HG03280 (cell line): ENCODE data around the gene AP1S3.
"Not testable (repeated sequence)": the region's sequence is repeated elsewhere in the genome, so short reads cannot be mapped to it uniquely, and the experiment has no call there.

Experiments used
- ATAC-seq: cut with Tn5 transposase; IDR thresholded peaks from one replicate; pipeline ENCODE4 v1.9.1; 2021; ENCODE audit warnings: mild to moderate bottlenecking, moderate library complexity; ENCODE audit not compliant: unreplicated experiment

AP1S3 gene

DNA sequence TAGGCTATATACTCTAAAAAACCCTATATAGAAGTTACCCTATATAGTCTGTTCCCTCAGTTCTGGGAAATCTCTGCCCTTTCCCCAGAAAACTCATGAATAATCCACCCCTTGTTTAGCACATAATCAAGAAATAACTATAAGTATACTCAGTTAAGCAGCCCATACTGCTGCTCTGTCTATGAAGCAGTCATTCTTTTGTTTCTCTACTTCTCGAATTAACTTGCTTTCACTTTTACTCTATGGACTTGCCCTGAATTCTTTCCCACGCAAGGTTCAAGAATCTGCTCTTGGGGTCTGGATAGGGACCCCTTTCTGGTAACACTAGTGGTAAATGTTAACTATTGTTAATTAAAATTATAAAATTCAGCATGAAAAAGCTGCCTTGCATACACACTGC, 17.4 kb upstream of the AP1S3 start:
- ATAC-seq = peak; percentile 45

DNA sequence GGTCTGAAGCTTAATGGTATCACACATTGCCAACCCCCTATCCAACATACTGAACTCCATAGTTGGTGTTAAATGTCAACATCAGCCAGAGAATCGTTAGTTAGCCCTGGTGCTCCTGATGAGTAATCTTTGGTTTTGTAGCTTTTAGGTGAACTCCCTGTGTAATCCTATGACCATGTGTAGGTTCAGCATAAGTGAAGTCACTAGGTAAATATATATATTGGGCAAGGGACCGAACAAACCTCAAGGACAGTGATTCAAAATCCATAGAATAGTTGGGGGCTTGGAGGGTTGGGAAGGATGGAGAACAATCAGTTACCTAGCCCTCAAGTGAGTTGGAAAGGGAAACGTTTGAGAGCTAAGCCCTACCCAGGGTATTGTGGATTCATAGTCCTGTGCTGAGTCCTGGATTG, 16.0 kb upstream of the AP1S3 start:
- ATAC-seq = no peak

DNA sequence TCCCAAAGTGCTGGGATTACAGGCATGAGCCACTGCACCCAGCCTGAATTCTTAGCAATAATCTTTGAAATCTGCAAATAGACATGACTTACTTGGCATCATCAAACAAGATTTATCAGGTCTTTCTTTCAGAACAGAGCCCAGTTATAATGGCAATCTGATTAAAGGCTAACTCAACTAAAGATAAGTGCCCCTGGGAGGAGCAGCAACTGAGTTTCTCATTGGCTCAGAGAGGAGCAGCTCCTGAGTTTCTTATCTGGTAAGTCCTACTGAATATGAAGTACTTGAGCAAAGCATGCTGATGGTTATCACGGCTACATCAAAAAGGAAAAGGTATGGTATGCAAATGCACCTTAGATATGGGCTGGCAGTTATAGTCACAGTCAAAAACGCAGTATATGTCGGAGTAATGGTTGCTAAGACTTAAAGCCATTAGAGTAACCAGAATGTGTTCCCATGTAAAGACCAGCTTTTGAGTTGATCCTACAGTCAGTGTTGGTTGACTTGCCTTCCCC, 15.0 kb upstream of the AP1S3 start:
- ATAC-seq = no peak

DNA sequence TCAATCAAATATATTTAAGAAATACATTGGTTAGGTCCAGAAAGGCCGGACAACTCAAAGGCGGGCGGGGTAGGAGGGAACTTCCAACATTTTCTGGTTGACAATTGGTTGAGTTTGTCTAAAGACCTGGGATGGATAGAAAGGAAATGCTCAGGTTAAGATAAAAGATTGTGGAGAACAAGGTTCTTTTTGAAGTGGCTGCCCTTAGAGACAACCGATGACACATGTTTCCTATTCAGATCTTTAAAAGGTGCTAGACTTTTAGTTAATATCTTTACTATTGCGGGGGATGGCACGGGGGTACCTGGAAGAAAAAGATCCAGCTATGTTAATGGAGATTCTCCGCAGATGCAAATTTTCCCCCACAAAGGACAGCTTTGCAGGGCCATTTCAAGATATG, 10.0 kb upstream of the AP1S3 start:
- ATAC-seq = no peak

DNA sequence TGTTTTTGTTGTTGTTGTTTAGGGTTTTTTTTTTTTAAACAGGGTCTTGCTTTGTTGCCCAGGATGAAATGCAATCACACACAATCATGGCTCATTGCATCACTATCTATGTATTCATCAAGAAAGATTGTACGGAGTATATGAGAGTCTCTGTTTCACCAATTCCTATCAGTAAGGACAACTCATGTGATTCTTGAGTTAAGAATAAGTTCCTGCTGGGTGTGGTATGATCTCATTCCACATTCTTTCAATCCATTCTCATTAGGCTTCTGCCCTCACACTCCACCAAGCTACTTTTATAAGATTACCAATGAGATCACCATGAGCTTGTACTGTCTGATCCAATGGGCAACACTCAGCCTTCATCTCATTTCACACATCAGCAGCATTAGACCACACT, 9.1 kb upstream of the AP1S3 start:
- no peak for ATAC-seq

DNA sequence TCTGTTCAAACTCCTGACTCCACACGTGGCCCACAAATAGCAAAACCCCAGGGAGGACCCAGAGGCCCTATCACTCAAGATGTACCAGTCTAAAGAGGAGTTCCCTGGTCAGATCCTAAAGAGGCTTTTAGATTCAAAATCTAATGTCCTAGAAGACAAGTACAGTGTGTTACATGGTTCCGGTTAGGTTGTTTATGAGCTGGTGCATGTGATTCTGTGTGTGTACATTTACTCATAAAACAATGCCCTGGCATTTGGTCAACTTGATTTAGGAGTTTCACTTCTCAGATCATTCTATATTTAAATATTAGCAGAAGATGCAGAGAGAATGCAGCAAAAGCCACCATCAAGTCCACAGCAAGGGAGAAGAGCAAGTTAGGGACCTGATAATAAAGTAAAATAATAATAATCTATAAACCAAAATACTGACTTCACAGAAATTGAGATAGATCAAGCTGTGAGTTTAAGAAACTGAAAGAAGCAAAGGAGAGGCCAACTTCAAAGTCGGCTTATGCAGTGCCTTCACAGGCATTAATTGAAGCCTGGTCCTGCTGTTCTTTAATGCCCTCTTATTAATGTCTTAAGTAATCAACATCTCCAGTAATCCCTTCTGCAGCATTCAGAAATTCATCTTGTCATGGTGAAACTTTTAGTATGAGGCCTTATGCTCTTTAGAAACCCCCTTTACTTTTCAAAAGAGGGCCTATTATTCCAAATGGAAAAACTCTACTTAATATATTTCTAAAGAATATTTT, 4.2 kb upstream of the AP1S3 start:
- ATAC-seq = no peak

DNA sequence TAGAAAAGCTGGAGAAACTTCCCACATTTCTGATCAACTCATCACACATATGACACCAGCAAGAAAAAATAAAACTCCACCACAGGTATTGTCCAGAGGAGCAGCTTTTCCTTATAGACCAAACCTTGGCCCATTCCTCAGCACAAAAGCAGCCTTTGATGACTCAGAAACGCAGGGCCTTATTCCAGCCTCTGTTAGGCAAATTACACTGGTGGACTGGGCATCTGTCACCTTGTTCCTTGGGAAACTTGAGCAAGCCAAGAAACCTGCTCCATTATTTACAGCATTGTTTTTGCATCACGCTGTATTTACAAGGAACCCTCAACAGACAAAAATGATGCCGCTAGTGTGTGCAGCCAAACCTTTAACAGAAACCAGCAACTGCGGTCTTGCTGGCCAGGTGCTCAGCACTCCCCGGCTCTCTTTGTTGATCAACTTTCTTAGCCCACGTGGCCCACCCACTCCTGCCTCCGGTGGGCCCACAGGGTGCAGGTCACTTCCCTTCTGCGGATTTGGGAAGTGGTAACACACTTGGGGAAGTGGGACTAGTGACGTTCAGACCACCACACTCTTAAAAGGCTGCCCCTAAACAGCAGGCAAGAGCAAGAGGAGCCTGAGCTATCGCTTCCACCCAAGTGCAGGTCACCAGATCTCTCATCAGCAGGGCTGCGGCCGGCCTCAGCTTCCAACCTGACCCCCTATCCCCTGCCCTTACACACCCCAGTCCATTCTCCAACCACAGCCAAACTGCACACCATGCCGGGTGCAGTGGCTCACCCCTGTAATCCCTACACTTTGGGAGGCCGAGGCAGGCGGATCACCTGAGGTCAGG, 1.5 kb downstream of the AP1S3 start:
- ATAC-seq = peak; percentile 49

DNA sequence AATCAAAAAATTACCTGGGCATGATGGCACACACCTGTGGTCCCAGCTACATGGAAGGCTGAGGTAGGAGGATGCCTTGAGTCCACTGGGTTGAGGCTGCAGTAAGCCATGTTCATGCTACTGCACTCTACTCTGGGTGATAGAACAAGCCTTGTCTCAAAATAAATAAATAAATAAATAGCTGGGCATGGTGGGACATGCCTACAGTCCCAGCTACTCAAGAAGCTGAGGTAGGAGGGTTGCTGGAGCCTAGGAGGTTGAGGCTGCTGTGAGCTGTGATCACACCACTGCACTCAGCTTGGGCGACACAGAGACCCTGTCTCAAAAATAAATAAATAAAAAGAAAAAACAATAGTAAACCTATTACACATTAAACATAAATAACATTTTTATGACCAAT, 3.0 kb downstream of the AP1S3 start:
- ATAC-seq = no peak

DNA sequence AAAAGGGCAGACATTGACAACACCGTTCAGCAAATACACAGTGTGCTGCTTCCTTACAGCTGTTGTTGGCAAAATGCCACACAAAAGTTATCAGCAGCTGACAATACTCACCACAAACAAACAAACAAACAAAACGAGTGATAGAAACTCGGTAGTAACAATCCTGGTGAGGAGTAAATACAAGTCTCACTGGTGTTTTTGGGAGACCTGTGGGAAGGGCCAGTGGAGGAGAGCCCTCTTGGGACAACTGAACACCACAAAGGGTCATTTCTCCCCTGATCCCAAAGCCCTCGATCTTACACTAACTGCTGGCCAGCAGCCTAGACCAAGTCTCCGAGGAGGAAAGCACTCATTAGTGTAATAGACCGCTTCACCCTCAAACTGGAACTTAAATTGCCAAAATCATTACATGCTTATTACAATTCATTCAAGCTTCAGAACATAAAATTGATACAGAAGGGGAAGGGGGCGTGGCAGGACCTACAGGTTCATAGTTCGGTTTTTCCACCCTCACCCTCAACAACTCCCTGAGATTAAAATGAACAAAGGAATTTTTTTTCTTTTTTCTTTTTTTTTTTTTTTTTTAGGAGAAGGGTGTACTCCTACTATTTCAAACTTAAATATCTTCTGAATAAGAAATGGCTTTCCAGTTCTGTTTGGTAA, 5.0 kb downstream of the AP1S3 start:
- ATAC-seq = no peak

DNA sequence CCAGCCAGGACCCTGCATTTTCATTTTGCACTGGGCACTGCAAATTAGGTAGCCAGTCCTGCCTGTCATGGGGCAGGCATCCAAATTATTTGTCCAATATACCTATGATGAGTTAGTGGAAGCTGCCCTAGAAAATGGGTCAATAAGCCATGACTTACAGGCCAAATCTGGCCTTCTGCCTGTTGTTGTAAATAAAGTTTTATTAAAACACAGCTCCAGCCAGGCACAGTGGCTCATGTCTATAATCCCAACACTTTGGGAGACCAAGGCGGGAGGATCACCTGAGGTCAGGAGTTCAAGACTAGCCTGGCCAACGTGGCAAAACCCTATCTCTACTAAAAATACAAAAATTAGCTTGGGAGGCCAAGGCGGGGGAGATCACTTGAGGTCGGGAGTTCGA, 8.3 kb downstream of the AP1S3 start:
- no peak for ATAC-seq

DNA sequence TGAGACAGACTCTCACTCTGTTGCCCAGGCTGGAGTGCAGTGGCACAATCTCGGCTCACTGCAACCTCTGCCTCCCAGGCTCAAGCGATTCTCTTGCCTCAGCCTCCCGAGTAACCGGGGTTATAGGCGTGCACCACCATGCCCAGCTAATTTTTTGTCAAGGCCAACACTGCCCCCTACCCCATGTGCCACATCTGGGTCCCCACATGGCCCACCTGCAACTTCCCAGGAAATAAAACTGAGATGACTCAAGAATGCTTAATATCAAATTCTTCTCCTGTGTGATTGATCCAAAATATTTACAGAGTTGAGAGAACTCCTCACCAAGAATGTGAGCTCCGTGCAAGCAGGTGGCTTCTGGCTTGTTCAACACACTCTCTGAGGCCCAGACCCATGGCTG, 9.1 kb downstream of the AP1S3 start:
- ATAC-seq = no peak

DNA sequence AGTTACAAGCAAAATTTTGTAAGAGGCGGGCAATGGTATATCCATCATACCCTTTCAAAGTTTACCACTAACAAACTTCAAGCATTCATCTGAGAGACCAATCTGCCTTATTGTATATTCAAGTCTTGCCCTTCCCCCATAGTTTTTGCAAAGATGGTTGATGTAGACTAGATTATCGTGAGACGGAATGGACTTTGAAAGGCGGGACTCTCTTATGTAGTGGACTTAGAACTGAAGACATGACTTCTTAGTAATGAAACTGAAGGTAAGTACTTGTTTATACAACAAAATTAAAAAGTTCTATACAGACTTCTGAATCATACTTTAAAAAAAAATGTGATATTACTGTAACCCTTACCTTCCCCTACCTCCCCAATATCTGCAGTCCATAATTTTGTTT, 10.4 kb downstream of the AP1S3 start:
- no peak for ATAC-seq

DNA sequence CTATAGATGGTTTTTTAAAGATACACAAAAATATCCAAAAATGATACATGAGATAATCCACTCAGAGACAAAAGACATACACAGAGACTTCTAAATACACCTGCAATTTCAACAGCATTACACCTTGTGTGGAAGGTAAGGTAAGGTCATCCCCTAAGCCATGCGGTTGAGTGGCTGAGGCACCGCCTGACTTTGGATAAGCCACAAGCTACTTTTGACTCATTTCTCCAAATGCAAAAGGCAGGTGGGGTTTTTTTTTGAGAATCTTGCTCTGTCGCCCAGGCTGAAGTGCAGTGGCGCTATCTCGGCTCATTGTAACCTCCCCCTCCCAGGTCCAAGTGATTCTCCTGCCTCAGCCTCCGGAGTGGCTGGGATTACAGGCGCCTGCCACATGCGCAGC, 13.1 kb downstream of the AP1S3 start:
- ATAC-seq = no peak

DNA sequence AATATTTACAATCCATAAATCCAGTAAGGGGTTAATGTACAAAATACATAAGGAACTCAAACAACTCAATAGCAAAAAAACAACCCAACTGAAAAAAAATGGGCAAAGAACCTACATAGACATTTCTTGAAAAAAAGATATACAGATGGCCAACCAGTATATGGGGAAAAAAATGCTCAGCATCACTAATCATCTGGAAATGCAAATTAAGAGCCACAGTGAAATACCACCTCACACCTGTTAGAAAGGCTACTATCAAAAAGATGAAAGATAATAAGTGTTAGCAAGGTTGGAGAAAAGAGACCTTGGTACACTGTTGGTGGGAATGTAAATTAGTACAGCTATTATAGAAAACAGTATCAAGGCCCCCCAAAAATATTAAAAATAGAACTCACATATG, 14.6 kb downstream of the AP1S3 start:
- peak; percentile 44 for ATAC-seq

DNA sequence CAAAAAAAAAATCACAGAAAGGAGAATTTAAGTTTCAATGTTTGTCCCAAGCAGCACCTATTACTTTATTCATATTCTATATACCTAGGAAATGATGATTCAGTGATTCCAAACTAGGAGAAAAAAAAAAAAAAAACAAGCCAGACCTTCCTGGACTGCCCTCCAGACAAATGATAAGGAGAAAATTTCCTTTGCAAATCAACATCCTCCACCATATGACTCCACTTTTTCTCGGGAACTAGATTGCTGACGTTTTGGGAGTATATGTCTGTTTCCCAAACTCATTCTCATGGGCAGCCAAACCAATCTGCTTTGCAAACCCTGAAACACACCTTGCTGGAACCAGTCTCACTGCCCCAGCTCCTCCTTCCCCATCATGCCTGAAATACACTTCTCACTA, 16.8 kb downstream of the AP1S3 start:
- no peak for ATAC-seq

DNA sequence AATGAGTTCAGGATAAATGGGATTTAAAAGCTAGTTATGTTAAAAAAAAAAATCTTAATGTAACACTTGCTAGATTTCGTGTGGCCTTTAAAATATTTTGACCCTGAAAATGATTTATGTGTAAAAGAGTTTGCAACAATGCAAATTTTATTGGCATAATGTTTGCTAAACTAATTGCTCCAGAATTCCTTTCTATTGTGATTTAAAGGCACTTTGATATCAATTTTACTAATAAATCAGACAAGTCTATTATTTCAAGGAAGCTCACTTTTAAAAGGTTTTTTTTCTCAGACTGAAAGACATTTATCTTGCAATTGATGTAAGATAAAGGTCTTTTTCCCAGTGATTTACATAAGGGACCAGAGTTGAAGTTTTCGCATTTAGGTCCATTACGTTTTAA, 17.5 kb downstream of the AP1S3 start:
- ATAC-seq = no peak

DNA sequence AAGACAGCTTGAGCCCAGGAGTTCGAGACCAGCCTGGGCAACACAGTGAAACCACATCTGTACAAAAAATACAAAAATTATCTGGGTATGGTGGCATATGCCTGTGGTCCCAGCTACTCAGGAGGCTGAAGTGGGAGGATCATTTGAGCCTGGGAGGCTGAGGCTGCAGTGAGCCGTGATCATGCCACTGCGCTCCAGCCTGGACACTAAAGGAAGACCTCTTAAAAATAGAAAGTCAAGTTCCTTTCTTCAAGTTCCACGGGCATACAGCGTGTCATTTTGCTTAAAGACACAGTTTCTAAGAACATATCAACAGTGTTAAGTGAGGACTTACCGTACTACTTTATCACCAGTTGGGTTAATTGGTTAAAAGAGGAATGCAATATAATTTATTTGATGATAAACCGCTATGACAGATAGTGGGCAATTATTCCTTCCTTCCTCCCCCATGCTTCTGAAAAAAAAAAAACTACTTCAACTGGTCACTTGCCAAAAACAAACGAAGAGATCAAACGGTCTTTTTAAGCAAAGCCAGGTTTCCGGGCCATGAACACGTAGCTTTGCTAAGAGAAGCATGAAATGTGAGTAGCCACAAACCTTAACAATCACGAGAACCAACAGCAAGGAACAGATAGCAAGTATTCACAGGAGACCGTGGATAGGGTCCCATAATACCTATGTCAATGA, 21.4 kb downstream of the AP1S3 start:
- no peak for ATAC-seq

DNA sequence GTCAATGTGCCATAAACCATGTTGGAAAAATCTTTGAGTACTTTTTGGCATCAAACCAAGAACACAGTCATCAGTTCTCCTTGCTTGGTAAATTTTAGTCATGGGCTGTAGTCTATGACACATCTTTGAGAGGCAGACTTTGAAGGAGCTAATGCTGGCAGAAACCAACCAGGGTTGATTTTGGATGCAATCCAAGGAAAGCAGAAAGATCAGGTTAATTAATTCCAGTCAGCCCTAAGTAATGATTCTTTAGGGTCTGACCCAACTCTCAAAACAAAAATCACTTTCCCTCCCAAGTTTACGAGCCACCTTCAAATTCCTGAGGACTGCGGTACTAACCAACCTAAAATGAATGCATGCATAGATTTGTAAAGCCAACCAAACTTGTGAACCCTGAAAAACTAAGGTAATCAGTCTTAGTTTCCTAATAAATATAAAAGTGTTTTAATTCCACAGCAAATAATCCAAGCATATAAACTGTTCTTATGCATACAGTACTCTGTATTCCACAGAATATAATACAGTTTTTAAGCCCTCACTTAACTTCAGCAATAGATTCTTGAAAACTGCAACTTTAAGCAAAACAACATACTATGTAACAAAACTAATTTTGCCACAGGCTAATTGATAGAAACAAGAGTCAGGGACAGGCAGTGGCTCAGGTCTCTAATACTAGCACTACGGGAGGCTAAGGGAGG, 22.0 kb downstream of the AP1S3 start:
- no peak for ATAC-seq

DNA sequence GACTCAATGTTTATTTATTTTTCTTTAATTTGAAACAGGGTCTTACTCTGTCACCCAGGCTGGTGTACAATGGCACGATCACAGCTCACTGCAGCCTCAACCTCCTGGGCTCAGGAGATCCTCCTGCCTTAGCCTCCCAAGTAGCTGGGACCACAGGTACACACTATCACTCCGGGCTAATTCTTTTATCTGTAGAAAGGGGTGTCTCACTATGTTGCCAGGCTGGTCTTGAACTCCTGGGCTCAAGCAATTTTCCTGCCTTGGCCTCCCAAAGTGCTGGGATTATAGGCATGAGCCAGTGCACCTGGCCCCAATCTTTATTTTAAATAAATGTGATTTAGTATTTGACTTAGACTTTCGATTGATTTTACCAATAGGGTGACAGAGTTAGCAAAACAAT, 22.6 kb downstream of the AP1S3 start:
- ATAC-seq = not testable (repeated sequence)

DNA sequence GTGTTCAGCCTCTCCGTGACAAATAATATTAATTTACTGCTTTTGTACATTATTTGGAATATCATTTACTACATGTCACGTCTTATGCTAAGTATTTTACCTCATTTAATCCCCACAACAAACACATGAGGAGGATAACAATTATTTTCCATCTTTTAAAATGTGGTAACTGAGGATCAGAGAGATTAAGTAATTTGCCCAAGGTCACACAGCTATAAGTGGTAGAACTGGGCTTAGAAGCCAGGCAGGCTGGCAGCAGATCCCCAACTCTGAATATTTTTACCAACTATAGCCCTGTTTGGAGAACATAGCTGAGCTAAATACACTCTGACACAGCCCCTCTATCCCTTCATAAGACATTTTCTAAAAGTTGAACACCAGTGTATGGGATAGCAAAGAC, 24.1 kb downstream of the AP1S3 start:
- ATAC-seq = no peak

DNA sequence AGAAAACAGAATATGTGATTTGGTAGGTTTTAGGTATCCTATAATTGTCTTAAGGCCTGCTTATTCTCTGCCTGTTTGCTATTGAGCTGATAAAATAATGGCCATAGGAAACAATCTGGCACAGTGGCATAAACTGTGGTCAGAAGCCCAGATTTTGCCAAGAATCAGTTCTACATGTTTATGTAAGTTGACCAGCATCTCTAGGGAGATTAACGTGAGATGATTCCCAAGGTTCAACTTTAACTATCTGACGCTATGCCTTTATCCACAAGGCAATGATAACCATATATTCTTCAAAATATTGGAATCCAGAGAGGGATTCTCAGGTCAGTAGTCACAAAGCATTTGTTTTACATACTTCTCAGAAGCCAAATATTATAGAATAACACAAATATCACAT, 25.6 kb downstream of the AP1S3 start:
- ATAC-seq = no peak
